ENCODE data around the gene TMEM61.

The TMEM61 gene

DNA sequence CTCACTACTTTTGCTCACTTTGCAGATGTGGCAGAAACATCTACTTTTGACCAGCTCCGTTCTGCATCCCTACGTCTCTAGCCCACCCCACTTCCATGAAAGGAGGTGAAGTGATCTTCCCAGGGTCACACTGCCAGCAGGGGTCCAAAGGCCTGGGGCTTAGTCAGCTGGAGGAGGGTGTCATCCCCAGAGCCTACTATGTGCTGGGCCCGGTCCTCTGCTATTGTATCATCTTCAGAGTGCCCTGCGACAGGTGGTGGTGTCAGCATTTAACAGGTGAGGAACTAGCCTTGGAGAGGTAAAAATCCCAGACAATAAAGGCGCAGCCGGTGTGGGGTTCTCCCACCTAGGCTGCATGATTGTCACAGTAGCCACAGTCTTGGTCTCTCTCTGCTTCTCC, 12.7 kb downstream of the TMEM61 start:
- Mint-ChIP-seq H3K9me3 (no peaks in the 10 kb centered on the region), H3K27ac (no peak overlapping the region), H3K4me3 (no peak overlapping the region)

DNA sequence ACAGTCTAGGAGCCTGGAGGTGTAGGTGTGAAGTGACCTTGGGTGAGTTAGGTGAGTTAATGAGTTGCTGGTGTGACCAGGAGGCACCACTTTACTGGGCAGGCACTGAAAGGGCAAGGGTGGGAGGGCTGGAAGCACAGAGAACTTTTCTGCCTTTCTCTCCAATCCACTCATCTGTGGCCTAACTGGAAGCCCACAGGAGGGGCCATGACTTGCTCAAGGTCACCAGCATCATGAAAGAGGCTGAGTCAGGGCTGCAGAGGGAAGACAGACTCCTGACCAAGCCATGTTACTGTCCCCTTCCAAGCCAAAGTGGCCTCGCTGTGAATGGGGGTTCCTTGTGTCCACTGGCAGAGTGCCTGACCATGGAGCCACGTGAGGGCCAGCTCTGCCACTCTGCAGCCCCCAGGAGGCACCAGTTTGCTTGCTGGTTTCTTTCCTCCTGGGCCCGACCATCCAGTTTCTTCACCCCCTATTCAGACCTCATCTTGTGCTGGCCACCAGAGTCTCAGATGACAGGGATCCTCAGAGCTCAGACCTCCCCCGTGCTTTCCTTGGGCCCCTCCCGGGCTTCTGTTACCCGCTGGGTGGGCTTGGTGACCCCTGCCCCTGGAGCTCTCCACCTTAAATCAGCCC, 14.0 kb downstream of the TMEM61 start:
- Mint-ChIP-seq H3K27me3 (peaks cover 9 to 35% of the 10 kb centered on the region in 2 donors), H3K9me3 (no peaks in the 10 kb centered on the region), H3K36me3 (ENCODE audit: insufficient read depth) (peaks cover 5% of the 10 kb centered on the region), H3K4me3 (no peak overlapping the region), H3K27ac (peak overlapping the region; percentile 11 to 32), H3K4me1 (ENCODE audit: low read depth in 2 of 2) (peaks cover 23 to 24% of the 10 kb centered on the region in 2 donors)
- ATAC-seq (replicated peaks) (no peak), DNase-seq (no peak)

More for the DNA sequence above, 12.7 kb downstream of the TMEM61 start:
- Mint-ChIP-seq H3K27me3 (peaks cover 9 to 35% of the 10 kb centered on the region in 2 donors), H3K36me3 (ENCODE audit: insufficient read depth) (peaks cover 5% of the 10 kb centered on the region), H3K4me1 (ENCODE audit: low read depth in 2 of 2) (peaks cover 23 to 24% of the 10 kb centered on the region in 2 donors)
- ATAC-seq (replicated peaks) = no peak
- no peak for DNase-seq

DNA sequence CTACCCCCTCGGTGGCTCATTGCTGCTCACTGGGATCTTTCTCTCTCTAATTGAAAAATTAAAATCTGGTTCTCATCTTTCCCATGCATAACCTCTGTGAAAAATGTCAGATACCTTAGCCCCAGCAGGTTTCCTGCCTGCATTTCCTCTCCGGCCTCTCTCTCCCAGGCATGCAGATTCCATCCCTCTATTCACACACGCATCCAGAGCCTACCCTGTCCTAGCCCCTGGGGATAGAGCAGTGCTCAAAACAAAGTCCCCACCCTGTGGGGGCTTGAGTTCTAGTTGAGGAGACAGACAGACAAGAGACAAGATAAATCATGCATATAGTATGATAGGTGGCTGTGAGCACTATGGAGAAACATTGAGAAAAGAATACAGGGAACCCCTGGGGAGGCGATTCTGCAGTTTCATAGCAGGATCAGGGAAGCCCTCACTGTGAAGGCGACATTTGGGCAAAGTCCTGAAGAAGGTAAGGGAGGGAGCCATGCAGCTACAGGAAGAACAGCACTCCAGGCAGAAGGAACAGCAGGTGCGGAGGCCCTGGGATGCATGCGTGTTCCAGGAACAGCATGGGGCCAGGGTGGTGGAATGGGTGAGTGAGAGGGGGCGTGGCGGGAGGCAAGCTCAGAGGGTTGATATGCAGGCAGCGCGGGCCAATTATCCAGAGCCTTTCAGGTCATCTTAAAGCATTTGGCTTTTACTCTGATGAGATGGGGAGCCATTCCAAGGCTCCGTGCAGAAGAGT, 14.8 kb downstream of the TMEM61 start:
- no peak for ATAC-seq (replicated peaks)
- H3K36me3 Mint-ChIP-seq (ENCODE audit: insufficient read depth) = peaks cover 5% of the 10 kb centered on the region
- peak overlapping the region; percentile 61 to 74 for H3K4me3 Mint-ChIP-seq

DNA sequence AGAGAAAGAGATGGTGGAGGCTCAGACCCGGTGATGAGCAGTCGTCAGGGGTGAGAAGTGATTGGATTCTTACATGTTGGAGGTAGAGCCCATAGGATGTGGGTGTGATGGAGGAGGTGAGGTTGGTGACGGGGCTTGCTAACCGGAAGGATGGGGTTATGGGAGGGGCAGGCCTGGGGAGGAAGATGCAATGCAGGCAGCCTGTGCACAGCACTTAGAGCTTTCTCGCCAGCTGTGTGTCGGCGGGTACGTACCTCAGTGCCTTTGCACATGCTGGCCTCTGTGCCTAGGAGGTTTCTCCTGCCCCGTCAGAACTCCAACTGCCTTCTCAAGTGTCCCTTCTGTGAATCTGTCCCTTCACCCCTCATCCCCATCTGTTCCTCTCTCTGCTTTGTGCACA, 15.4 kb downstream of the TMEM61 start:
- ATAC-seq (replicated peaks) (peak; percentile 91), DNase-seq (peak; percentile 45 to 60 (median 52))
- Mint-ChIP-seq H3K4me3 (peak overlapping the region; percentile 61 to 74), H3K27ac (peak overlapping the region; percentile 11 to 32), H3K27me3 (peaks cover 9 to 35% of the 10 kb centered on the region in 2 donors), H3K4me1 (ENCODE audit: low read depth in 2 of 2) (peaks cover 23 to 24% of the 10 kb centered on the region in 2 donors), H3K36me3 (ENCODE audit: insufficient read depth) (peaks cover 5% of the 10 kb centered on the region), H3K9me3 (no peaks in the 10 kb centered on the region)

More for the DNA sequence above, 14.8 kb downstream of the TMEM61 start:
- Mint-ChIP-seq H3K27me3 (peaks cover 9 to 35% of the 10 kb centered on the region in 2 donors), H3K9me3 (no peaks in the 10 kb centered on the region), H3K4me1 (ENCODE audit: low read depth in 2 of 2) (peaks cover 23 to 24% of the 10 kb centered on the region in 2 donors), H3K27ac (peak overlapping the region; percentile 11 to 32)
- DNase-seq = no peak

DNA sequence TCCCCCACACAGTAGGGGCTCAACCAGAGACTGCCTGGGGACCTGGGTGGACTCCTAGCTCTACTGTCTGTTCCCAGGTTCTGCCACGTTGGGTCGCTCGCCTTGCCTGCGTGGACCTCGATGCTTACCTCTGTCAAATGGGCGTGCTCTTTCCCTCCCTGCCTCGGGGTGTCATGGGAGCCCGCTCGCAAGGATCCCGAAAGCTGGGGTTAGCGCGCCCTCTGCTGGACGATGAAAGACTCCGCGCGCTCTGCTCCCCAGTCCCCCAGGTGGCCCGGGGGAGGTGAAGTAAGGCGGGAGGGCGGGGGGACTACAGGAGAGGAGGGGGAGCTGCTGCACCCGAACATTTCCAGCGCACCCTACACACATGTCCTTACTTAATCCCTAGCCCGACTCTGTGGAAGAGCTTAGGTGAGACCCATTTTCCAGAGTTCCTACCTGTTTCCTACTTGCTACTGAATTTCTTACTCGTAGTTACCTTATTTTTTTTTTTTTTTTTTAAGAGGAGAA, 16.0 kb downstream of the TMEM61 start:
- no peaks in the 10 kb centered on the region for H3K9me3 Mint-ChIP-seq
- H3K36me3 Mint-ChIP-seq (ENCODE audit: insufficient read depth) = peaks cover 5% of the 10 kb centered on the region
- peaks cover 23 to 24% of the 10 kb centered on the region in 2 donors for H3K4me1 Mint-ChIP-seq (ENCODE audit: low read depth in 2 of 2)
- H3K4me3 Mint-ChIP-seq = peak overlapping the region; percentile 61 to 74
- peak overlapping the region; percentile 11 to 32 for H3K27ac Mint-ChIP-seq
- DNase-seq (peak; percentile 79 to 83 (median 81)), ATAC-seq (replicated peaks) (peak; percentile 77)
- H3K27me3 Mint-ChIP-seq = peaks cover 9 to 35% of the 10 kb centered on the region in 2 donors

DNA sequence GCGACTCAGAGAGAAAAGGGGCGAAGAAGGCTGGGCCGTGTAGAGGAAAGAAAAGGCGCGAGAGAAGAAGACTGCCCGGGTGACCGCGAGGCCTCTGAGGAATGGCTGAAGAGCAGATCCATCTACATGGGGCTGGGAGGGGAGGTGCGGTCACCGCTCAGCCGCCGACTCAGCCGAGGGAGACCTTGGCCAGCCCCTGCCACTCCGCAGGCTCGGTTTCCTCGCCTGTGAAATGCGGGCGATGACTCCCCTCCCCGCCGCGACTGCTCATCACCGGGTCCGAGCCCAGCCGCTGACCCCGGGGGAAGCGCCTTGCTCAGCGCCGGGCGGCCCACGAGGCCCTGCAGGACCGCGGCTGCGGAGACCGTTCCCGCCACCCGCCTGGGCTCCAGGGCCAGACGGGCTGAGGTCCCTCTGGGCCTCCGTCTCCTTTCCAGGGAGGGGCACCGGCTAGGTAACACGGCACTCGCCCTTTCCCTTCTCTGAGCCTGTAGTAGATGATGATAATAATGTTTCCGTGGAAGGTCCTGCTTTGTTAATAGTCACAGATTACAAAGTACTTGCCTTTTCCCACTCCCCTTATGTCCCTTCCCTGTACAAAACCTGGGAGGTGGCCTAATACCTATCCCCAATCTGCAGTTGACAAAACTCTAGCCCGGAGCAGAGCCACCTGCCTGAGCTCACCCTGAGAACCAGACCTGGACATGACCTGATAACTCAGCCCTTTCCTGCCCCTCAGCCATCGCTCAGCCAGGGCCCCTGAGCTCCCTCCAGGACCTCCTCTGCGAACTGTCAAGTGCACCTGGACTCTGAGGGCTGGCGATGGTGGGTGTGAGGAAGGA, 16.7 kb downstream of the TMEM61 start:
- DNase-seq (no peak), ATAC-seq (replicated peaks) (no peak)
- Mint-ChIP-seq H3K4me3 (peak overlapping the region; percentile 61 to 74), H3K9me3 (no peaks in the 10 kb centered on the region), H3K4me1 (ENCODE audit: low read depth in 2 of 2) (peaks cover 23 to 24% of the 10 kb centered on the region in 2 donors), H3K27me3 (peaks cover 9 to 35% of the 10 kb centered on the region in 2 donors), H3K36me3 (ENCODE audit: insufficient read depth) (peaks cover 5% of the 10 kb centered on the region), H3K27ac (peak overlapping the region in 1 of 2 donors; percentile 11)

DNA sequence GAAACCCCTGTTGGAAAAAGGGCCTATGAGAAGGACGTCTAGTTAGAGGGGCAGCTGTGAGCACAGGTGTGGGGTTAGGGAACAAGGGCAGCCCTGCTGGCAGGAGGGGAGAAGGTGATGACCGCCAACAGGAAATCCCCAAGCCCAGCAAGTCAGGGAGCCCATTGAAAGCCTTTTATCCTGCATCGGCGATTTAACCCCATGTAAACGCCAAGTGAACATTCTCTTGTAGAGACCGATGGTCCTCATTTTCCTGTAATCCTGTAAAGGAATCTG, 17.2 kb downstream of the TMEM61 start:
- Mint-ChIP-seq H3K4me3 (peak overlapping the region in 1 of 2 donors; percentile 53), H3K27ac (no peak overlapping the region), H3K4me1 (ENCODE audit: low read depth in 2 of 2) (peaks cover 23 to 24% of the 10 kb centered on the region in 2 donors), H3K27me3 (peaks cover 9 to 35% of the 10 kb centered on the region in 2 donors), H3K36me3 (ENCODE audit: insufficient read depth) (peaks cover 5% of the 10 kb centered on the region), H3K9me3 (no peaks in the 10 kb centered on the region)
- ATAC-seq (replicated peaks) (no peak), DNase-seq (no peak)

DNA sequence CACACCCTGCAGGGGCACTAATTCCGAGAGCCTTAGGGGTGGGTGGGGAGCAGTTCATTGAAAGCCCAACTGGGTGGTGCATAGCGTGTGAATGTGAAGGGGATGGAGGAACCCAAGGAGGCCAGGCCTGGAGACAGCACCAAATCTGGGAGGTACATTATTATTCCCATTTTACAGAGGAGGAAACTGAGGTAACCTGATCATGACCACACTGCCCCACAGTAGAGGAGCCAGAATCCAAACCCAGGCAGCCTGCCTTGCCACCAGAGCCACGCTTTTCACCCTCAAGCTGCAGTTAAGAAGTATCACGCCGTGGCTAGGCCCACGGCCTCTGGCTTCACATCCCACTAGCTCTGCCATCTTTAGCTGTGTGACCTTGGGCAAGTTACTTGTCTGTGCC, 17.7 kb downstream of the TMEM61 start:
- Mint-ChIP-seq H3K9me3 (no peaks in the 10 kb centered on the region), H3K4me1 (ENCODE audit: low read depth in 2 of 2) (peaks cover 23 to 24% of the 10 kb centered on the region in 2 donors), H3K27ac (no peak overlapping the region), H3K27me3 (peaks cover 9 to 35% of the 10 kb centered on the region in 2 donors), H3K4me3 (no peak overlapping the region), H3K36me3 (ENCODE audit: insufficient read depth) (peaks cover 5% of the 10 kb centered on the region)
- no peak for ATAC-seq (replicated peaks)
- DNase-seq = no peak

DNA sequence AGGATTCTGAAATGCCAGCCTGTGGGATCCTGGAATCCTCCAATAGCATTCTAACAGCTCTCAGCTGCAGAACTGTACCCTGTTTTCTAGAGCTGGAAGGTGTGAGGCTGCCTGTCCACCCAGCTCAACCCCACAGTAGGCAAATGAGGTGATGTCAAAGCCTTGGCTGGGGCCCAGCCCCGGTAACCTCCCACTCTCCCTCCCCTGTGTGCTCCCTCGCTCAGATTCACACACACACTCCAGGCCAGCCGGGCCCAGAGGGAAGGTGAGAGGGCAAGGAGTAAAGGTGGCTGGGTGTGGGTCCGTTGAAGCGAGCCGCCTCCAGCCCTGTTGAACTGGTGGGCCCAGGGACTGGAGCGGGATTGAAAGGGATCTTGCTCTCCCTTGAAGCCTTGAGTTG, 18.2 kb downstream of the TMEM61 start, which contains the start of gene BSND:
Gene BSND (plus strand): TSS at position 257 of the 400 bp plus-strand sequence. CDS start 254 bp downstream, outside the sequence.
- Mint-ChIP-seq H3K27ac (no peak within 1 kb of the TSS), H3K4me1 (ENCODE audit: low read depth in 2 of 2) (peaks cover 23 to 24% of the 10 kb centered on the region in 2 donors), H3K27me3 (peaks cover 9 to 35% of the 10 kb centered on the region in 2 donors), H3K9me3 (no peaks in the 10 kb centered on the region), H3K4me3 (no peak within 1 kb of the TSS), H3K36me3 (ENCODE audit: insufficient read depth) (peaks cover 5% of the 10 kb centered on the region)
- no peak for DNase-seq
- no peak for ATAC-seq (replicated peaks)

DNA sequence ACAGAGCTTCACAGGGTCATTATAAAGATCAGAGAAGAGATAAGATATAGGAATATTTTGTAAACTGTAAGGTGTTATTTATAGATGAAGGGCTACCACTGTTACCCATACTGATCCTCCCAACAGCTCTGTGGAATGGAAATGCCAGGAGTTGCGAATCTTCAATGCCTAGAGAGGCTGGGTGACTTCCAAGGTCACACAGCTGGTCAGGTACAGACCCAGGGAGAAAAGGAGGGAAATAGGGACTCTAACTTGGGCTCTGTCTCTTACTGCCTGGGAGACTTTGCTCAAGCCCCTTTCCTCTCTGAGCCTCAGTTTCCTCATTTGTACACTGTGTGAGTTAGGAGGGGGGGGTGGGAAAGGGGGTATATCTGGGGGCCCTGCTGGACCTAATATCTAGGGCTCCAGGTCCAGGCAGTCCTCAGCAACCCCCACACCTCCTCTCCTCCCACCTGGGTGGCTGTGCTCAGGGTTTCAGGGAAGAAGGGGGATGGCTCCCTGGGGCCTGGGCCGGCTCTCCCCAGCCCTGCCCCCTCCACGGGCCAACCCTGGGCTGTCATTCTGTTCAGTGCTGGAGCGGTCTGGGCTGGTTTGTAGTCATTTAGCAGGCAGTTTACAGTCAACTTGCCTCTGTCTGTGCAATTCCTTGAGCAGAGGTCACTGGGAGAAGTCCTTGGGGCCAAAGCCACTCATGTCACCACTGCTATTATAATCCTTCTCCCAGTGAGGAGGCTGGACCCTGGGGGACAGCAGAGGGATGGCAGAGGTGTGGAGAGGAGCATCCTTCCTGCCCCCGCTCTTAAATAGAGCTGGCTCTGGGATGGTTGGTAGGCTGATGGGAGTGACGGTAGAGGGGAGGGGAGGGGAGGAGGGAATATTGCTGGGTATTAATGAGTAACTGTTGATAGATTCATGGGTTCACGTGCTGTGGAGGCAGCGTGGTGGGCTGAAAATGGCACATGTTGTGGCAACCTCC, 20.0 kb downstream of the TMEM61 start:
- peaks cover 5% of the 10 kb centered on the region for H3K36me3 Mint-ChIP-seq (ENCODE audit: insufficient read depth)
- no peak for DNase-seq
- H3K27ac Mint-ChIP-seq = no peak overlapping the region
- H3K4me1 Mint-ChIP-seq (ENCODE audit: low read depth in 2 of 2) = peaks cover 13 to 17% of the 10 kb centered on the region in 2 donors
- no peak for ATAC-seq (replicated peaks)
- H3K4me3 Mint-ChIP-seq = no peak overlapping the region
- H3K9me3 Mint-ChIP-seq = no peaks in the 10 kb centered on the region
- H3K27me3 Mint-ChIP-seq = peaks cover 9 to 25% of the 10 kb centered on the region in 2 donors

DNA sequence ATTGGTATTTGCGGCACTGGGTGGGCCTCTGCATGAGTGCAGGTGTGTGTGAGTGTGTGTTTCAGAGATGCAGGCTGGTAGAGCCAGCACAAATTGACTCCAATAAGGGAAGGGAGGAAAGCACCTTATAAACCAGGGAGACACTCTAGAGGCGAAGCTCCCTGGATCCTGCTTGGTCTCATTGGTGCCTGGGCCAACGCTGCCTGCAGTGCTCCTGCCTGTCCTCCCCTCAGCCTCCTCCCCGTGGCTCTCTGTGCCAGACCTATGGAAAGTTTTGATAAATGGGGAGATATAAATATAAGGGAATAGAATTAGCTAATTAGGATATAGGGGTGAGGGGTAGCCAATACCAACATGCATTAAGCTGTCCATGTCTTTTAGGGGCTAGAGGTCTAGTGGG, 20.9 kb downstream of the TMEM61 start:
- Mint-ChIP-seq H3K27me3 (peaks cover 9 to 15% of the 10 kb centered on the region in 2 donors), H3K4me1 (ENCODE audit: low read depth in 2 of 2) (peaks cover 4 to 8% of the 10 kb centered on the region in 2 donors), H3K9me3 (no peaks in the 10 kb centered on the region), H3K36me3 (ENCODE audit: insufficient read depth) (peaks cover under 1% of the 10 kb centered on the region), H3K4me3 (no peak overlapping the region), H3K27ac (no peak overlapping the region)
- ATAC-seq (replicated peaks) (no peak), DNase-seq (no peak)

DNA sequence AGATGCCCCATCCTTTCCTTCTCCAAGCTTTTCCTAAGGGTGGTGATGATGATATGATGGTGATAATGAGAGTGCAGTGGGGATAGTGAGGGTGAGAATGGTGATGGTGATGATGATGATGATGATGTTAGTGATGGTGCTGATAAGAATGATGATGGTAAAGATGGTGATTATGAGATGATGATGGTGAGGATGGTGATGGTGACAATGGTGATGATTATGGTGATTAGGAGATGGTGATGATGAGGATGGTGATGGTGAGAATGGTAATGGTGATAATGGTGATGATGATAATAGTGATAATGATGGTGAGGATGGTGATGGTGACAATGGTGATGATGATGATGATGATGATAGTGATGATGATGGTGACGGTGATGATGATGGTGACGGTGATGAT, 22.3 kb downstream of the TMEM61 start:
- H3K4me3 Mint-ChIP-seq = no peak overlapping the region
- H3K36me3 Mint-ChIP-seq (ENCODE audit: insufficient read depth) = no peaks in the 10 kb centered on the region
- ATAC-seq (replicated peaks) (no peak), DNase-seq (no peak)
- peaks cover 2 to 3% of the 10 kb centered on the region in 2 donors for H3K27me3 Mint-ChIP-seq
- H3K4me1 Mint-ChIP-seq (ENCODE audit: low read depth in 2 of 2) = no peaks in the 10 kb centered on the region
- H3K27ac Mint-ChIP-seq = no peak overlapping the region
- no peaks in the 10 kb centered on the region for H3K9me3 Mint-ChIP-seq

Measured in effector memory CD8-positive, alpha-beta T cell (primary cell).